IPS-NIHi11 (cell line): ENCODE results near the gene ENG.
A peak's percentile ranks its signal among the peaks of the same experiment; 100 is the strongest.
"Not testable (repeated sequence)": the region's sequence is repeated elsewhere in the genome, so short reads cannot be mapped to it uniquely, and the experiment has no call there.

ENCODE experiments used
- DNase-seq: peaks from one replicate; pipeline ENCODE4 v3.0.0; 2012; ENCODE audit warnings: mixed read lengths, low spot score

The ENG gene

DNA sequence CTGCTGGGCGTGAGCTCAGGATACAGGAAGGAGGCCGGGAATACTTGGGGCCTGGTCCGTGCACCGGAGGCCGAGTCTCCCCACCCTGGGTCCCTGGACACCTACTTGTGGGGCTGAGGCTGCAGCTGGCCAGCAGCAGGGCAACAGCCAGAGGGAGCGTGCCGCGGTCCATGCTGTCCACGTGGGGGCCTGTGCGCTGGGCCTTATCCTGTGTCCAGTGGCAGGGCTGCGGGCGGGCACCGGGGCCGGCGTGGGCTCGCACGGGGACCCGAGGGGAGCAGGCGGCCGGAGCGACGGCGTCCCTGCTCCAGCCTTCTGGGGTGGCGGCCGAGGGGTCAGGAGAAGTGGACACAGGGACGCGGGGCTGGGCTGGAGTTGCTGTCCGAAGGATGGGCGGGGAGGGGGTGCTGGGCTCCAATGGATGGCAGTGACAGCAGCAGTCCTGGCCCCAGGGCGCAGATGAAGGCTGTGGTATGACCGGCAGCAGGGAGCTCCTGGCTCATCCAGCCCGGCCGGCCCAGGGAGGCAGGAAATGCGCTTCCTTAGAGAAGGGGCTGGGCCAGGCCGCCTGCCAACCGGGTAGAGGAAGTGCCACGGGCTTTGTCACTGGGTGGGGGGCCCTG is at the start of gene ENG:
Gene ENG, minus strand, starts transcription at position 475 of the 623 bp plus-strand sequence. Its CDS starts 303 bp downstream, at position 172.
- DNase-seq, result peak; percentile 71

DNA sequence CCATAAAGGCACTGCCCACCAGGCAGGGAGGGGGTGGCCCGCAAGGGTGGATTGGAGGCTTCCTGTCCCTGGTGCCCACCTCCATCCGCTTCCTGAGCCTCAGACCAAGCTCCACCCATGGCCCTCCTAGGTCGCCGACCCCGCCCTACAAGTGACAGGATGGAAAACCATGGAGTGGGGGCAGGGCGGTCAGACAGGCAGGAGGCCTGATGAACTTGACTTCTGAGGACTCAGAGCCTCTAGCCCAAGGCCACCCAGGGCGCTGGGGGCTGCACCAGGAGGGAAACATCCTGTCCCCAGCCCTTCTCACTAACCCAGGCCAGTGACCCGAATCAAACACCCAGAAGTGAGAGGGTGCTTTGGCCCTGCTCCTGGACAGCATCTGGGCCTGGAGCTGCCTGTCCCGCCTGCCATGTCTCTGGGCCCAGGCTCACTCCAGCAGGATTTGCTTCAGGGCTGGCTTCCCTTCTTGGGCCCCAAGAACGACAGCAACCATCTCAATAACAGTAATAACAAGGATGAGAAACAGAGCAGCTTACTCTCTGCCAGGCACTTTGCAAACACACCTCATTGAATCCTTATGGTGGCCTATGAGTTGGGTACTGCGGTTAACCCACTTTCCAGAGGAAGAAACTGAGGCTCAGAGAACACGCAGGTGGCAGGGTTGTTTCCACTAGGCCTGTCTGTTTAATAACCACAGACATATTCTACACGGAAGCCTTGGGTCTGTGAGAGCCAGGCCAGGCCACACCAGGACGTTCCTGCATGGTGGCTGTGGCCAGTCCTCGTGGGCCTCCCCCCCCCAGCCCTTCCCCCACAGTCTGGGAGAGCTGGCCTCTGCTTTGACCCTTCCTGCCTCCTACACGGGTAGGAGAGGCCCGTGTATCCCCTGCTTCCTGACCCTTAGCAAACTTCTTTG is 49.4 kb upstream of the ENG start:
- peak; percentile 63 for DNase-seq

DNA sequence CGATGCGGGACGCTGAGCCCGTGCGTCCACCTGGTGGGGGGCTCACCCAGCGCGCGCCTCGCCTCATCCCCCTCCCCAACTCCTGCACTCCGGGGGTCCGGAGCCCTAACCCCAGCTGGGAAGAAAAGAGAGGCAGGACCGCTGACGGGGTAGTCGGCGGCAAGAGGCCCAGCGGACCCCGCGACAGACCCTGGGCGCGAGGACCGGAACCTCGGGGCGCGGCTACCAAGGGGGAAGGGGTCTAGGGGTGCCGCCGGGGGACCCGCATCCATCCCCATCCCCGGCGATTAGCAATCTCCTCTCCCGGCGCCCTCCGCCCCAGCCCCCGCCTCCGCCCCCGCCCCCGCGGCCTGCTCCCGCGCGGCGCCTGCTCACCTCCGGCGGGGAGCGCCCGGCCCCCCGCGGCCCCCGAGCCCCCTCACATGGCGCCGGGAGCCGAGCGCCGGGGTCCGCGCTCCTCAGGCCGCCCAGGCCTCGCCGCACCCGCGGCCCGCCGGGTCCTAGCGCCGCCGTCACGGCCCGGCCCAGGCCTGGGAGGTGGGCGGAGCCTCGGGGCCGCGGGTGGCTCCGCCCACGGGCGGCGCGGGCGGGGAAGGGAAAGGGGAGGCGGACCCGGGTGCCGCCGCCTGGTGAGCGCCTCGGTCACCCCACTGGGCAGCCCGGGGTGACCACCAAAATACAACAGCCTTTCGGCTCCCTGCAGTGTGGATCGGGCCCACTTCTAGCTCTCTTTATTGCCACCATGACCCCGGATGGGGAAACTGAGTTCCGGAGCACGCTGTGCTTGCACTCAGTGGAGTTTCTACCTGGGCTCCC is 44.9 kb upstream of the ENG start, which contains the start of gene ST6GALNAC6:
Gene ST6GALNAC6, minus strand, starts transcription at position 476 of the 816 bp plus-strand sequence. CDS start 1,622 bp downstream, outside the sequence.
- peak; percentile 93 for DNase-seq

DNA sequence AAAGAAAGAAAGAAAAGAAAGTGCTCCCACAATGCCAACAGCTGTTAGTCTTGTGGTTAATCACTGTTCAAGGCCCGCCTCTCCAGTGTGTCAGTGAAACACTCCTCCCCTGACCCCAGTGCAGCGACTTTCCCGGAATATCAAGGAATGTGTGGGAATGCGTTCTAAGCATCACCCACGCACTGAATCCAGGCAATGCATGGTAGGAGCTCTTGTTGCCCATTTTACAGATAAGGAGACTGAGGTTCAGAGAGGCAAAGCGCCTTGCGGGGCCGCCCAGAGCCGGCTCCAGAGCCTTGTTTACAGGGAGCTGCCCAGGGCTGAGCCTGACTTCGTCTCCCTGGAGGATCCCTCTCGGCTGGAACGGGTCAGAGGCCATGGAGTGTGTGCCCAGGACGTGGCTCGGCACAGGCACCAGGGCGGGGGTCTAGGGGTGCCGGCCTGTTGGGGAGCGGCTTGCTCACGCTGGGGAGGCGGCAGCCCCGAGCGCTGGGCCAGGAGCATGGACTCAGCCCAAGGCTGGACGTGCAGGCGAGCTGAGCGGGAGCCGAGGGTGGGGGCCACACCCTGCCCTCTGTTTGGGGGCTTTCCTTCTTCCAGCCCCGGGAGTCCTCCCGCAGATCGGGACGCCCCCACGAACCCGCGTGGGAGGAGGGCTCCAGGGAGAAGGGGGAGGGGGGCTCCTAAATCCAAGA is 44.1 kb upstream of the ENG start:
- no peak for DNase-seq

DNA sequence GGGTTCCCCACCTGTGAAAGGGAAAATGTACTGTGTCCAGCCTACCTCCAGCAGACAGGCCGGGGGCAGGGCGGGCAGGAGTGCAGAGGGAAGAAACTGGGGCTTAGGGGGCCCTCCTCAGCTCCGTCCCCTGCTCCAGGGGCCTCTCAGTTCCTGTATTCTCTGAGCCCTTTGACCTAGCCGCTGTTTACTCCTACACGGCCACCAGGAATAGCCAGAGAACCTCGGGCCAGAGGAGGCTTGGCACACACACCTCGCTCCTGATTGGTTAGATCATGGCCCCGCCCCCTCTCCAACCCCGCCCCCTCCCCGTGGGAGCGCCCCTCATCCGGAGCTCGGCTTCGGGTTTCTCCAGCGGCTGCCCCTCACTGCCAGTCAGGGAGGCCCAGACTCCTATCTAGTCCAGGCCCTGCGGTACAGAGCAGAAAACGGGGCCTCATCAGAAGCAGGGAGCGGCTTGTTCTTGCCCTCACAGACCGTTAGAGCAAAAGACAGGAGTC is 42.8 kb upstream of the ENG start:
- DNase-seq, result peak; percentile 96

DNA sequence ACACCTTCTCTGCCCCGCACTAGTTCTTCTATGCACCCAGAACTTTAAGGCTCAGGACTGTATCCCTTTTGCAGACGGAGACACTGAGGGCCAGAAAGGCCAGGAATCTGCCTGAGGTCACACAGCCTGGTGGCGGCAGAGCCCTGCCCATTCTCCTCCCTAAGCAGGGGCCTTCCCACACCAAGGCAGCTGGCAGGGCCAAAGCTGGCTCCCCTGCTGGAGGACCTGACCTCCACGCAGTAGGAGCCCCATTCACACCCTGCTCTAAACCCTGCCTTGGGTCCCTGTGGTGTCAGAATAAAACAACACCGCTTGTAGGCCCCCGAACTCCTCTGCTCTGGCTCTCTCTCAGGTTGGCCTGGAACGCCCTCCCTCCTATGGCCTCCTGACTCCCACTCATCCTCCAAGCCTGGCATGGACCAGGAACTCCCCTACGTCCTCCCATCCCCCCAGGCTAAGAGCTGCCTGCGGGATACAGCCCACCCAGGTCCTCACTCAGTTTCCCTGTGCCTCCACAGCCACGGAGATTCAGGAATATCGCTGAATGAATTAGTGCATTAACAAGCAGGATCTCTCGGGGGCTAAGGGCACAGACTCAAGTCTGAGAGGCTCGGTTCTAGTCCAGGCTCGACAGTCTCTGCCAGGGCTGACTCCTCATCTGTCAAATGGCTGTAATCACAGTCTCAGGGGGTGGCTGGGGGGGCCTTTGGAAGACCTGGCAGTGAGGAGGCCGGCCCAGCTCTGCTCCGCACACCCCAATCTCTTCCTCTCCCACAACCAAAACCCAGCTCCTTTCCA is 42.1 kb upstream of the ENG start:
- DNase-seq, result no peak

DNA sequence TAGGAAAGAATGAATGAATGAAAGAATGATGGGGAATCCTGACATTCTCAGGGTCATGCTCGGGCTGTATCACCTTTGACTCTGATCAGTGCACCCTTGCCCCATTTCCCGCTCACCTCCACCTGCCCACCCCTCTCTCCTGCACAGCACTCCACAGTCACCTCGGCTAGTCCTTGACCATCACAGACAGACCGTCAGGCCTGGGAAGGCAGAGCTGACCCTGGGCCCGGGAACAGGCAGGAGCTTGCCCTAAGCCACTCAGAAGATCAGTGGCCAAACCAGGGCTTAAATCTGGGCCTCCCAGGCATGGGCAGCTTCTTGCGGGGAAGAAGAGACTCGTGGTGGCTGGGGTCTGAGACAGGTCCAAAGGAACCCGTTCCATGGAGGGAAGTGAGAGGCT is 41.4 kb upstream of the ENG start:
- no peak for DNase-seq

DNA sequence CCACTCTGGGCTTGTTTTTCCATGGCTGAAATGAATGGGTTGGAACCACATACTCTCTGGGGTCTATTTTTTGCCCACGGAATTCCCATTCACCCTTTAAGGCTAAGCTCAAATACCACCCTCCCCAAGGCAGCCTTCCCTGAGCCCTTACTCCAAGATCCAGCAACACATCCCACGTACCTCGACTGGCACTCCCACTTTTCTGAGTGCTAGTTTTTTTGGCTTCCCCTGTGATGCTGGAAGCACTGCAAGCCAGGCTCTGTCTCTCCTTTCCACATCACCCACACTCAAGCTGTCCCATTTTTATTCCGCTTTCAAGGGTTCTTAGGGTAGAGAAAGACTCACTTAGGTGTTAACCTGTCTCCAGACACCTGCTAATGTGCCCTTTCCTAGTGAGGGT is 38.9 kb upstream of the ENG start:
- no peak for DNase-seq

DNA sequence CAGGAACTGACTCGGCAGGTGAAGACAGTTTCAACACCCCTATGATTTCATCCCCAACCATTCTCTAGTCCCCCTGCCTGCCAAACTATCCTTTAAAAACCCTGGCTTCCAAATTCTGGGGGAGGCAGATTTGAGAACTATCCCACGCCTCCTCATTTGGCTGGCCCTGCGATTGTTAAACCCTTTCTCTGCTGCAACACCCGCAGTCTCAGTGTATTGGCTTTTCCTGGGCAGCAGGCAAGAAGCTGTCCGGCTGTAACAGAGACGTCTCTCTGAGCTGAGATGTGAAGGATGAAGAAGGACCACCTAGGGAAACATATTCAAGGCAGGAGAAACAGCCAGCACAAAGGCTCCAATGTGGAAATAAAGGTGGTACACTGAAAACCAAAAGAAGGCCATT is 38.4 kb upstream of the ENG start:
- no peak for DNase-seq

DNA sequence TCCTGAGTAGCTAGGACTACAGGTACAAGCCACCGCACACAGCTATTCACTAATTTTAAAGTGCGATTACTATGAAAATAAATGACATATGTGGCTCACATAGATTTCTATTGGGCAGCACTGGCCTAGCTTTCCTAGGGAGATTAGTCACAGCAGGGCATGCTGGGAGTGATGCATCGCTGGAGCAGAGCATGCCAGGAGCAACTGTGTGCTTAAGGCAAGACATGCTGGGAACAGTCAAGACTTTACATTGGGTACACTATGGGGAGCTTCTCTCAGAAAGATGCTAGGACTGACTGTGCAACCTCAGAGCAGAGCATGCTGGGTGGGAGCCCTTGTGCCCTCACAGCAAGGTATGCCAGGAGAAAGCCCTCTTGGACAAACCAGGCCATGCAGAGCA is 35.6 kb upstream of the ENG start:
- no peak for DNase-seq

DNA sequence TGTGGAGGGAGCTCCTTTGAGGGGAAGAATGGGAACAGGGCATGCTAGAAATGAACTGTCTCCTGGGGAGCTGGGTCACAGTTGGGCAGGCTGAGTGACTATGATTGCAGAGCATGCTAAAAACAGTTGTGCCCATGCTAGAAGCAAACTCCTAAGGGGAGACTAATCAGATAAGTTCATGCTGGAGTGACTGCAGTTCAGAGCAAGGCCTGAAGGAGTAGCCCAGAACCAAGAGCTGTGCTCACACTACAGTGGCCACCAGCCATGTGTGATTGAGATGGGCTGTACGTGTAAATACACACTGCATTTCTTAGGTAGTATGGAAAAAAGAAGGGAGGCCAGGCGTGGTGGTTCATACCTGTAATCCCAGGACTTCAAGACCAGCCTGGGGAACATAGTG is 33.3 kb upstream of the ENG start:
- DNase-seq, result no peak

DNA sequence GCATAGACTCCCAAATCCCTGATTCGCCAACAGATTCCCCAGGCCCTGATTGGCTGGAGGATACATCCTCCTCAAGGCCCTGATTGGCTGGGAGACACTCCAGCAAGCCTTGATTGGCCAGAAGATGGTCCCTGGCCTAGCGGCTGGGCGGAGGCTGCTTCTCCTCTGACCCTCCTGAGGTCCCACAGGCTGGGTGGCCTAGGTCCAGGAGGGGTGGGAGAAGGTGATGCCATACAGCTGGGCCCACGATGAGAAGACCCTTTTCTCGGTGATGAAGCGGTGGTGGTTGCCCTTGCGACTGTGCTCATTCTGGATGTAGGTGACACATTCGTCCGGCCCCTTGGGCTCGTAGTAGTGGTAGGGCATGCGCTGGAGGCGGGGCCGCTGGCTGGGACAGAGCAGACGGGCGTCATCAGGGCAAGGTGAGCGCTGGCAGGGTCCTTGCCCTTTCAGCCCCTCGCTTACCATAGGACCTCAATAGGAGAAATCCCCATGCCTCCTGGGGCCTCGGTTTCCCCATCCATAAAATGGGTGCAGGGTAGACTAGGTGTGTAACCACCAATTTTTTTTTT is 32.0 kb upstream of the ENG start:
- DNase-seq, result peak; percentile 61

DNA sequence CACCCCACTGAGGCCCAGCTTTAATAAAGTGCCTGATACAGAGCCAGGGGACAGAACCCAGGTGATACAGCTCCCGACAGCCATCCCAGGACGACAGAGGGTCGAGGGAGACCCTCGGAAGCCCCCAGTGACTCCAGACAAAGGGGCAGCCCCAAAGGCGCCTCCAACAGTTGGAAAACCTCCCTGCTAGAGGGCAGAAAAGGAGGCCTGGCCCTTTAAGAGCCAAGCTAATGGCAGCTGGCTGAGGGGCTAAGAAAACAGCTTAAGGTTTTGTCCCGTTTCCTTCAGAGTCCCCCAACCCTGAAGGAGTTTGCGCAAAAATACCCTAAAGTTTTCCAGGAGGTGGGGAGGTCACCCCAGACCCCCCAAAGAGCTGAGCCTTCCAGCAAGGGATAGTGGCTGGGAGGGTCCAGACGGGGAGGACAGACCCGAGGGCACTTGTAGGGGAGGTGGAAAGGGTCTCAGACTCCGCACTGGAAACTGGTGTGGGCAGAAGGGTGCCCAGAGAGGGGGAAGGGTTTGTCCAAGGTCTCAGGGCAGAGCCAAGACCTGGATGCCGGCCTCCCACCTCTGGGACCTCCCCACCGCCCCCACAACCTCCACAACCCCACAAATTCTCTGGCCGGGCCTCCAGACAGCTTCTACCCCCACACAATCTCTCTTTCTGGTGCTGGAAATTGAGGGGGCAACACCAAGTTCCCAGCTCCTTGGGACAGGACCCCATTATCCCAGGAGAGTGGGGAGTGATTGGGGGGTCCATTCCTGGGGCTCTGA is 31.2 kb upstream of the ENG start:
- DNase-seq, result no peak

DNA sequence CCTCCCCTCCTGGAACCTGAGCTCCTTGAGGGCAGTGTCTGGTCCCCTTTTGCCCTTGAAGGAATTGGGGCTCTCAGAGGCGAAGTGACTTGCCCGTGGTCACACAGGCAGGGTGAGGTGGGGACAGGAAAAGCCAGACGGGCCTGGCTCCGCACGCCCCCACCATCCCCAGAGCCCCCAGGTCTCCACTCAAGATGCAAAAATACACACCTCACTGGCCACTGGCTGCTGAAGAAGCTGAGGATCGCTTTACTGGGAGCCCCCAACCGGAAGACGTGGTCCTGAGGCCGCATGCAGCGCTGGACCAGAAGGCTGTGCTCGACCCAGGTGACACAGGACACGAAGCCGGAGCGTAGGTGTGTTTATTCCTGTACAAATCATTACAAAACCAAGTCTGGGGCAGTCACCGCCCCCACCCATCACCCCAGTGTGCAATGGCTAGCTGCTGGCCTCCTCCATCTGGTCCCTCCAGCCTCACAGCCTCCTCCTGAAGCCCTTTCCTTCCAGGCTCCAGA is 30.6 kb upstream of the ENG start:
- DNase-seq, result no peak

DNA sequence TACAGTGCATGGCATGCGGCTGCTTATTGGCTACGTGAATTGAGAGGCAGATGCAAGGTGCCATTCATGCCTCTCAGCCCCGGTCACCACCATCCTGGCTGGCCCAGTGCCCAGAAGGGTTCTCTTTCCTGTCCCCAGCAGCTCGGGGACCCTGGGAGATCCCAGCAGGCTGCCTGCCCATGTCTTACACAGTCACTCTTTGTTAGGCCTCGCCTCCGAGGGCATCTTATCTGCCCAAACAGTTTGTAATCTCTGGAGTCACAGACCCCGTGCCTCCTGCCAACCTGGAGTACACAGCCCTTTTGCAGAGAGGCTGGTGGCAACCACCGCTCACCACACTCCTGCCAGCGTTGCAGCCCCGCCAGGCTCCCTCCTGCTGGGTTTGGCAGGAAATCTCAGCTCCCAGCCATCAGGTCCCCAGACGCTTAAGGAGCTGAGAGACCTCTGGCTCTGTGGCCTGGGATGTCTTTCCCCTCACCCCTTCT is 30.0 kb upstream of the ENG start:
- no peak for DNase-seq

DNA sequence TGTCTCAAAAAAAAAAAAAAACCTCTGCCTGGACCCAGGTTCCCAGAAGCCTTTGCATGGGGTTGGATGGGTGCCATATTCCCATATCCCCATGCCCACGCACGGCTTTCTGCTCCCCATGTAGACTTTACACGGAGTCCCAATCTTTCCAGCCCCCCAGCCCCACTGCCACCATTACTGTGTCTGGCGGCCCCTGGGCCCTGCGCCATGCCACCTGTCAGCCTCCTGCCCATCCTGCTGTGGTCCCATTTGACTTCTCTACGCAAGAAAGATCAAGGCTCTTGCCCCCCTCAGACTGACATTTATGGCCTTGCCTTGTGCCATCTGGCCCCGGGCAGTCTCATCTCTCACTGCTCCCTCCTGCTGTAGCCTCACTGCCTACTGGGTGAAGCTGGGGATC is 29.5 kb upstream of the ENG start:
- no peak for DNase-seq

DNA sequence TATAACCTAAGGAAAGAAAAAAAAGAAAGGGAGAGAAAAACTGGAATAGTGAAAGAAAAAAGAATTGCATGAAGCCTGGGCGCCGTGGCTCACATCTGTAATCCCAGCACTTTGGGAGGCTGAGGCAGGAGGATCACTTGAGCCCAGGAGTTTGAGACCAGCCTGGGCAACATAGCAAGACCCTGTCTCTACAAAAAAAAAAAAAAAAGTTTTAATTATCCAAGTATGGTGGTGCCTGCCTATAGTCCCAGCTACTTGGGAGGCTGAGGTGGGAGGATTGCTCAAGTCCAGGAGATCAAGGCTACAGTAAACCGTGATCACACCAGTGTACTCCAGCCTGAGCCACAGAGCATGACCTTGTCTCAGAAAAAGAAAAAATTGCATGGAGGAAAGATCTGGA is 27.3 kb upstream of the ENG start:
- not testable (repeated sequence) for DNase-seq

DNA sequence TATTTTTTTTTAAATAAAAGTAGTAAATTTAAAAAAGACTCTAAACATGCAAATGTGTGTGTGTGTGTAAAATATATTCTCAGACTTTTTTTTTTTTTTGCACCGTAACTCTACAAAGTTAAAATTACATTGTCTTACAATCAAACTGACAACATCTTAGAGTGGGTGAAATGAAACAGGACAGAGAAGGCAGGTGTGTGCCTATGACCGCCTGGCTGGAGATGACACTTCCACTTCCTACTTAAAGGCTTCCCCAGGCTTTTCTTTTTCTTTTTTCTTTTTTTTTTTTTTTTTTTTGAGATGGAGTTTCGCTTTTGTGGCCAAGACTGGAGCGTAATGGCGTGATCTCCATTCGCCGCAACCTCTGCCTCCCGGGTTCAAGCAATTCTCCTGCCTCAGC is 25.7 kb upstream of the ENG start:
- no peak for DNase-seq

DNA sequence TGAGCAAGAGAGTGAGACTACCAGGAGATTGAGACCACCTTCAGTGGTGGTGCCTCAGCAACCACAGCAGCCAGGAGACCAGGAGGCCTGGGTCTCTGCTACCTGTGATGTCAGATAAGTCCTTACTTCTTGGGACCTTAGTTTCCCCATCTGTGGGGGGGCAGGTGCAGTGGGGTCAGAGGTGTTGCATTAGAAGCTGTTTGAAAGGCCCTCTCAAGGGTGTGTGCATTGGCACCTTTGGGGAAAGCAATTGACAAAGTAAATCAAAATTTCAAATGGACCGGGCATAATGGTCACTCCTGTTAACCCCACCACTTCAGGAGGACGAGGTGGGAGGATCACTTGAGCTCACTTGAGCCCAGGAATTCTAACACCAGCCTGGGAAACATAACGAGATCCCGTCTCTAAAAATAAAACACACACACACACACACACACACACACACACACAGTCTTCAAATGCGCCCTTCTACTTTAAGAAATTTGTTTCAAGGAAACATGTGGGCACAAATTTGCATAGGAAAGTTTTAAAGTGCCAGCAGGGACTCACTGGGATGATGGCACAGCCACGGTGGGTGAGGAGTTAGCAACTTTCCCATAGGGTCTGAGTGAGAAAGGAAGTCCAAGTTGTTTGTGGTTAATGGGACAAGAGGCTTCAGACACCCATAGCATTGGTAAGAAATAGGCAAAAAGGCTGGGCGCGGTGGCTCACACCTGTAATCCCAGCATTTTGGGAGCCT is 24.4 kb upstream of the ENG start:
- DNase-seq, result no peak
